HG02885 (cell line): ENCODE data around the gene SPAG4.
A peak's percentile ranks its signal among the peaks of the same experiment; 100 is the strongest.

Source experiments
- ATAC-seq: cut with Tn5 transposase; IDR thresholded peaks from one replicate; pipeline ENCODE4 v1.9.1; 2021; ENCODE audit warnings: mild to moderate bottlenecking; ENCODE audit not compliant: unreplicated experiment, poor library complexity

Gene SPAG4

GRCh38 chr20:35619196-35620095 is 3.8 kb downstream of the SPAG4 start:
- ATAC-seq: peak; percentile 37

DNA sequence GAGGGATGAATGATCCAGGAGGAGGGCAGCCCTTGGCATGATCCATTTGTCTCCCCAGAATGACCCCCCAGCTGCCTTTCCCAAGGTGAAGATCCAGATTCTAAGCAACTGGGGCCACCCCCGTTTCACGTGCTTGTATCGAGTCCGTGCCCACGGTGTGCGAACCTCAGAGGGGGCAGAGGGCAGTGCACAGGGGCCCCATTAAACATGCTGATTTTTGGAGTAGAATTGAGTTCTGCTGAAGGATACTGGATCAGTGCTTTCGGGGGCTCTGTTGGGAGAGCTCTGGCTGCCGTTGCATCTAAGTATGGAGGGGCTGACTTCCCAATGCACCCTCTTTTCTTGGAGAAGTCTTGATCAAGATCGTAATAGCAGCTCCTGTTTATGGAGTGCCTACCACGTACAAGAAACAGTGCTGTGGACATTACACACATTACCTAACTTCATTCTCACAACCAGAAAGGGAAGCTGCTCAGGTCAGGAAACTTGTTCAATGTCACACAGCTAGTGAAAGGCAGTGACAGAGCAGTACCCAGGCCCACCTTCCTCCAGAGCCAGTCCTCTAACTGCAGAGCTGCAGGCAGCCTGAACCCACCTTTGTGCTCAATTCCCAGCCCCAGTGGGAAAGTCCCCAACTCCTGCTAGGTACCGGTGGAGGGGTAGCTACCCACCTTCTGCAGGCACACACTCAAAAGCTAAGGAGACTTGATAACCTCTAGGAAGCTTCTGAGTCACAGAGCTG is 5.4 kb downstream of the SPAG4 start:
- no peak for ATAC-seq

DNA sequence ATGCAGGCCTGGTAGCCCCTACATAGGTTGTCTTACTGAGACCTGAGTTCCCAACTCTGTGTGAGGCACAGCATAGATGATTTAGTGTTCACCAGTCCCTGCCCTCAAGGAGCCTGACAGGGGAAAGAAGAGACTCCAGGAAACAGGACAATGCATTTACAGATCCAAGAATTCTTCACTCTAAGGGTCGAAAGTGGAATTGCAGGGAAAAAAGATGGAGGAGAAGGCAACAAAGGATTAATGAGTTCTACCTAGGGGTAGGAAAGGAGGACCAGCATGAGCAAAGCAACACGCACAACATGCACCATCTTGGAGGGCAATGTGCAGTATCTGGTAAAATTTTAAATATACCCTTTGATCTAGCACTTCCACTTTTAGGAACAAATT is 5.9 kb downstream of the SPAG4 start:
- ATAC-seq: no peak

GRCh38 chr20:35625584-35626385 is 10.2 kb downstream of the SPAG4 start:
- ATAC-seq: no peak

DNA sequence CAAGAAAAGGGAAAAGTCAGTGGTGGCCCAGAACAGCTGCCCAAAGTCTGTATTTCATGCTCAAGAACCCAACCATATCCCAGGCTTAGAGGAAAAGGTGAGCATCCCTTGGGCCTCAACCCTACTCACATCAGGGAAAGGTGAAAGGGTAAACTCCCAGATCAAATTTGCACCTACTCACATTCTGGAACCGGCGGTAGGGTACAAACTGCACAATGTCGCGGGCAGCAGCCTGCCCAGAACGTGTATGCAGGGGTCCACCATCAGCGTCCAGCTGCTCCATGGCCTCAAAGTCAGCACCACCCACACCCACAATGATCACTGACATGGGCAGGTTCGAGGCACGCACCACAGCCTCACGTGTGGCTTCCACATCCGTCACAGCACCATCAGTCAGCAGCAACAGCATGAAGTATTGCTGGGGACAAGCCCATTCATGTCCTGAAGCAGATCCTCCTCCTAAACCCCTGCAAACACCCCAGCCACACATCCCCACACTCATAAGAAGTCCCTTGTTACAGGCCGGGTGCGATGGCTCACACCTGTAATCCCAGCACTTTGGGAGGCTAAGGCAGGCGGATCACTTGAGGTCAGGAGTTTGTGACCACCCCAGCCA is 10.9 kb downstream of the SPAG4 start:
- no peak for ATAC-seq

DNA sequence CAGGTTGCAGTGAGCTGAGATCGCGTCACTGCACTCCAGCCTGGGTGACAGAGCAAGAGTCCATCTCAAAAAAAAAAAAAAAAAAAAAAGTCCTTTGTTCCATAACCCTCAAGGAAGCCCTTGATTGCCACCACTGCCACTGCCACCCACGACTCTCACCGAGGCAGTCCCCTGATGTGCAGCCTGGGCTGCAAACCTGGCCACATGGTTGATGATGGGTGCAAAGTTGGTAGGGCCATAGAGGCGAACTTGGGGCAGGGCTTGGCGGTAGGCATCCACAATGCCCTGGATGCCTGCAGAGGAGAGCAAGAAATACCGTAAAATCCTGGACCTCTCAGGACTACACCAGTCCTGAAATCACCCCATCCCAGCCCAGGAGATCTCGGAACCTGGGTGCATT is 11.5 kb downstream of the SPAG4 start:
- ATAC-seq: no peak

DNA sequence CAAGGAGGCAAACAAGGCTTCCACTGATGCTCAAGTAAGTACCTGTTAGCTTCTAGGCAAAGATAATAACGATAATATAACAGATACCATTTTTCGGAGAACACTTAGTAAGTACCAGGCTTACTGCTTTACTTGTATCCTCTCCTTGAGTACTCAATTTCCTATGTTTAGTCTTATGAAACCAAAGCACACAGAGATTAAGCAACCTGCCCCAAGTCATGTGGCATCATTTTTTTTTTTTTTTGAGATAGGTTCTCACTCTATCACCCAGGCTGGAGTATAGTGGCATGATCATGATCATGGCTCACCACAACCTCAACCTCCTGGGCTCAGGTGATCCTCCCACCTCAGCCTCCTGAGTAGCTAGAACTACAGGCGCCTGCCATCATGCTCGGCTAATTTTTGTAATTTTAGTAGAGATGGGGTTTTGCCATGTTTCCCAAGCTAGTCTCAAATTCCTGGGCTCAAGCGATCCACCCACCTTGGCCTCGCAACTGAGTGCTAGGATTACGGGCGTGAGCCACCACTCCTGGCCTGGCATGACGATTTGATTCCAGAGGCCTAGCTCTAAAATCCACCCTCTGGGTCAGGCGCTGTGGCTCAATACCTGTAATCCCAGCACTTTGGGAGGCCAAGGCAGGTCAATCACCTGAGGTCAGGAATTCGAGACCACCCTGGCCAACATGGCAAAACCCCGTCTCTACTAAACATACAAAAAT is 14.0 kb downstream of the SPAG4 start:
- no peak for ATAC-seq

DNA sequence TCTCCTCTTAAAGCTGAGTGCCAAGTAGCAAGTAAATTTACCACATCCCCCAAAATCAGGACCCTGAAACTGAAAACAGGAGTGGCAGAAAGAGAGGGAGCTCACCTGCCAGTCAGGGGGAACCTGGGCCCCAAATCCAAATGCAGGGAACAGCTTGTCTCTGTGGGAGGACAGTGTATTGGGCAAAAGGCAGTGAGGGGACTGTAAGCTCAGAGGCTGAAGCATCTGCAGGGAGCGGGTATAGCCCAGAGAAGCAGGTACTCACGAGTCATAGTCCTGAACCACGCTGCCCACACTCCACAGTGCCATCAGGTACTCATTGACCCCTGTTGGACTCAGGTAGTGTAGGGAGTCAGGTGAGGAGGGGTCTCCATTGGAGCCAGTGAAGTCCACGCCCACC is 15.0 kb downstream of the SPAG4 start:
- no peak for ATAC-seq

GRCh38 chr20:35632539-35633115 is 17.0 kb downstream of the SPAG4 start:
- ATAC-seq: no peak

- ATAC-seq: no peak
Observed at GRCh38 chr20:35635652-35636051, 20.0 kb downstream of the SPAG4 start.

- ATAC-seq: no peak
Observed at GRCh38 chr20:35636095-35636494, 20.5 kb downstream of the SPAG4 start.

DNA sequence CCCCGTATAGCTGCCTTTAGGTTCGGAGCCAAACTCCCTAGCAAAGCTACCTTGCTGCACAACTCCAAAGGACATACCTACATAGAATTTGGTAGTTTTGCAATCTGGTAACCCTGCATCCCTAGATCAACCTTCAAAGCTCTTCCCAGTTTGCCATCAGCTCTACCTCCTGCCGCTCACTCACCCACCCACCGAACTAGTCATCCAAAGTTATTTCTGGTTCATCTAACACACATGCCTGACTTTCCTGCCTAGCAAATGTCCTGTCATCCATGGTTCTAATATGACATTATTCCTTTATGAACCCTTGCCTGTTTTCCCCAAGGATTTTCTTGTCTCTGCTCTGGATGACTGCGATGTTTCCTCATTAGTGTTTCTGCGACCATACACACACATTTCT is 21.6 kb downstream of the SPAG4 start:
- ATAC-seq: no peak

GRCh38 chr20:35638751-35639150 is 23.1 kb downstream of the SPAG4 start:
- no peak for ATAC-seq

GRCh38 chr20:35640724-35641123 is 25.1 kb downstream of the SPAG4 start:
- ATAC-seq: no peak

- ATAC-seq: no peak
Observed at GRCh38 chr20:35641743-35642142, 26.1 kb downstream of the SPAG4 start.

DNA sequence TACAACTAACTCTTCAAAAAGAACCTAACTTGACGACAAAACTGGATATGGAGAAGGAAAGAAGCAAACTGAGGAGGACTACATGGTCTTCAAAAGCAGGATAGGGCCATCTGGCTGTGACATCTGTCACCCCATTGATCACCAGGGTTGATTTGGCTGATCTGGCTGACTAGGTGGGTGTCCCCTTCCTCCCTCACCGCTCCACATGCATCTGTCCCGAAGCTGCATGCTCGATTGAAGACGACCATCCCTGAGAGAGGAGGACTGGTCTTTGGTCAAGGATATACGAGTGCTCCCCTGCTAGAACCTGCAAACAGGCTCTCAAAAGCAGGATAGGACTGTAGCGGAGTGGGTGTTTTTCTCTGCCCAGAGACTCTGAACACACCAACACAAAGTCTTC is 27.4 kb downstream of the SPAG4 start:
- ATAC-seq: no peak

DNA sequence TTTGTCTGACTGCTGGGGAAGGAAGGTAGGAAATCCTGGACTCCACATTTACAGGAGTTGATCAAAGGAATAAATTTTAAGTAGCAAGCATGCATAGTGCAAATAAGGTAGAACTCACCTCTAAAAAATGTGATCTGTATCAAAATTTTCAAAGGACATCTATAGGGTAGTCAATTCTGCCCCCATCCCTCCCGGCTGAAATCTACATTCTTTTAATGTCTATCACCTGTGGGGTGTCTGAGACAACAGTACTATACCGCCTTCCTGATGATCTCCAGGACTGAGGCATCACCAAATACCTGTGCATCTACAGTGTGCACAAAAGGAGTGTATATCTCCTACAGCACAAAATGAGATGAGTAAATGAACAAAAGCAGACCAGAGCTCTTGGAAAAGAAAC is 29.2 kb downstream of the SPAG4 start:
- no peak for ATAC-seq

DNA sequence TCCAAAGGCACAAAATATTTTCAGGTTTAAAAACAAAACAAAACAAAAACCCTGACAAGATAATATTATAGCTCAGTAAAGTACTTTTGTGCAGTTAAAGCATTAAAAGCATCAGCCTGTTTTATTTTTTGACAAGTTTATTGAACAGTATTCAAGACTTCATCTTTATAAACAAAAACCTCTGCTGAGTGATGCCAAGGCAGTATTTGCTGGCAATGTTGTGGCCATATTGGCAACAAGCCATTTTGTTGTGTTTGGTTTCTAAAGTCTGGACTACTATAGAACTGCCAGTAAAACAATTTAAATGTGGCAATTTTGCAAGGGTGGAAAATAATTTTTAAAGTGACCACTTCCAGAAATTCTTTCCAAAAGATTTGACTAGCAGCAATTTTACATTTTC is 33.2 kb downstream of the SPAG4 start:
- ATAC-seq: no peak

GRCh38 chr20:35650632-35651031 is 35.0 kb downstream of the SPAG4 start:
- no peak for ATAC-seq
